Skin of body (tissue), 2 donors: Measurements from ENCODE around the gene G6PC3. TPM values are rescaled to one million over a fixed set of nuclear protein-coding genes. Genes with fewer than 3 reads are reported as not detected.
A peak's percentile ranks its signal among the peaks of the same experiment; 100 is the strongest.

Source experiments
- DNase-seq: peaks from one replicate; lab custom pipeline; 2025; lab: John Stamatoyannopoulos, UW
- total RNA-seq: library from RNA; depleted of rRNA; stranded (reverse); fragments of >200 nt; gene quantifications from one replicate; pipeline ENCODE4 v1.2.3, GENCODE V29; 2014

G6PC3 gene
- total RNA-seq, 1 donor from 2014 or later: 9.4 TPM

- DNase-seq: no peak
These were observed 11.2 kb upstream of the G6PC3 start for GRCh38 chr17:44059101-44059892.

- no peak for DNase-seq
These were observed 9.1 kb upstream of the G6PC3 start for GRCh38 chr17:44061446-44061845.

- no peak for DNase-seq
These were observed 7.7 kb upstream of the G6PC3 start for GRCh38 chr17:44062871-44063270.

GRCh38 chr17:44063704-44064639, 6.6 kb upstream of the G6PC3 start:
- no peak for DNase-seq

- no peak for DNase-seq
These were observed 4.8 kb upstream of the G6PC3 start for GRCh38 chr17:44065668-44066203.

GRCh38 chr17:44066204-44066930, 4.2 kb upstream of the G6PC3 start, which contains the start of gene LSM12:
TSS of gene LSM12 (minus strand) at chr17:44066671. CDS start at chr17:44066587, 84 bp downstream.
- DNase-seq: peak; percentile 84

GRCh38 chr17:44067545-44067940, 3.0 kb upstream of the G6PC3 start:
- no peak for DNase-seq

- no peak for DNase-seq
These were observed 521 bp upstream of the G6PC3 start for GRCh38 chr17:44069974-44070454.

GRCh38 chr17:44071198-44071520, 624 bp downstream of the G6PC3 start:
- no peak for DNase-seq

- DNase-seq: no peak
These were observed 1.2 kb downstream of the G6PC3 start for GRCh38 chr17:44071772-44072171.

- no peak for DNase-seq
These were observed 3.8 kb downstream of the G6PC3 start for GRCh38 chr17:44074231-44074910.

GRCh38 chr17:44074911-44075285, 4.4 kb downstream of the G6PC3 start:
- DNase-seq: no peak

- DNase-seq: no peak
These were observed 5.2 kb downstream of the G6PC3 start for GRCh38 chr17:44075598-44076293.

GRCh38 chr17:44076716-44077594, 6.4 kb downstream of the G6PC3 start:
- no peak for DNase-seq

GRCh38 chr17:44077595-44077909, 7.0 kb downstream of the G6PC3 start:
- no peak for DNase-seq

GRCh38 chr17:44078412-44078811, 7.9 kb downstream of the G6PC3 start:
- DNase-seq: no peak

- DNase-seq: no peak
These were observed 9.6 kb downstream of the G6PC3 start for GRCh38 chr17:44079877-44080821.

- DNase-seq: no peak
These were observed 11.1 kb downstream of the G6PC3 start for GRCh38 chr17:44081681-44082080.
